NCI-H526 treated with DMSO at 0.1 percent for 48 hours (cell line): ENCODE measurements around the gene RFX4.

Source experiments
- DNase-seq: peaks from one replicate; lab custom pipeline; 2025; lab: John Stamatoyannopoulos, UW

Gene RFX4

GRCh38 chr12:106646472-106646871 lies 63.7 kb downstream of the RFX4 start:
- no peak for DNase-seq

DNA sequence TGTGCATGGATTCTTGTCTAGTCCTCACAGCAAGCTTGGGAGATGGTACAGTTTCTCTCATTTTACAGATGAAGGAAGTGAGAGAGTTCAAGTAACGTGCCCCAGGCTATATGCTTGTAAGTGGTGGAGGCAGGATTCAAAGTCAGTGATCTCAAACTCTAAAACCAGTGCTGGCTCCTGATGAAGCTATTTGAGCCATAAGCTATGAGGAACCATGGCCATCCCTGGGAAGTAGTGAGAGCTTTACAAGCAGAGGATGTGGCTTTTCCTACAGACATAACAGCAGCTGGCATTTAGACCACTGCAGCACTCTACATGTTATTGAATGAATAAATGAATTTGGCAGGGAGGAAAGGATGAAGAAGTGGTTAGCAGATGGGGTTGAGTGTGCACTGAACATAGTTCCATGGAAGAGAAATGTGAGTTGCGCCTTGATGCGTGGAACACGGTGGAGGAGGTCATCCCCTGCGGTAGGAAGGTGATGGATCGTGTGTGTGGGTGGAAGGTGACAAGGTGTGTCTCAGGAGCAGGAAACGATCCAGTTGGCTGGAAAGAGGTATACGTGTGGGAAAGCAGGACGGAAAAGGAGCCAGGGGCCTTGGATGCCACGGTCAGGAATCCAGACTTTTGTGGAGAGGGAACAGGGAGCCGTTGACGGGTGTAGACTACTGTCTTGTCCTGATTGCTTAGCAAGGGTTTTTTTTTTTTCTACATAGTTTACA lies 65.2 kb downstream of the RFX4 start:
- DNase-seq, result no peak

DNA sequence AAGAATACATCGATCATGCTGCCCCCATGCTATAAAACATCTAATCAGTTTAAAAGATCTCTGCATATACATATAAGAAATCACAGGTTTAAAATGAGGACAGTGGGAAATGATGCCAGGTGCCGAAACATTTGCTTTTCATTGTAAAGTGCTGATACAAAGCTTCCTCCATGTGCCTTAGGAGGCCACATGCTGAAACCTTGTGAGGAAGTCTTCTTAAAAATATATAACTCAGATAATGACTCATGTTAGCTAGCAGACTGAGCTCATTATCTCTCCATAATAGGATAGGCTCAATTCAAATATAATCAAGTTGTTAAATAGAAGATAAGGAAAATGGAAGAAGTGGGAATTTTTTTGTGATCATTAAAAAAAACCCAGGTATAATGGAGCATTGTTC lies 65.9 kb downstream of the RFX4 start:
- no peak for DNase-seq

DNA sequence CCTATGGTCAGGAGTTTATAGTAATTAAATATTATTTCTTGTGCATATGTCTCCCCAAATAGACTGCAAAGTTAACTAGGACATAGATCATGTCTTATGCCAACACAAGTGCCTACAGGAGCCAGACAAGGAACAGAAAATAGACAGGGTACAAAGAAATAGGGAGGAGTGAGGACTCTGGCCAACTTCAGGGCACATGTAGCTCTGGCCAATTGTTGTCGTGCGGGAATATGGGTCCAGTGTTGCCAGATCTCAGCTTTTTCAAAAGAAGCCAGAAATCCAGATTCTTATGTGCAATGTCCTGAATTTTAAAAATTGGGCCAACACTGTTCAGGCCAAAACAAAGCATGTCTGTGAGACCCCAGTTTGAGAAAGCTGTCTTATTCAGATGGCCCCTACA lies 68.7 kb downstream of the RFX4 start:
- no peak for DNase-seq

GRCh38 chr12:106652510-106653015 lies 69.8 kb downstream of the RFX4 start:
- no peak for DNase-seq

DNA sequence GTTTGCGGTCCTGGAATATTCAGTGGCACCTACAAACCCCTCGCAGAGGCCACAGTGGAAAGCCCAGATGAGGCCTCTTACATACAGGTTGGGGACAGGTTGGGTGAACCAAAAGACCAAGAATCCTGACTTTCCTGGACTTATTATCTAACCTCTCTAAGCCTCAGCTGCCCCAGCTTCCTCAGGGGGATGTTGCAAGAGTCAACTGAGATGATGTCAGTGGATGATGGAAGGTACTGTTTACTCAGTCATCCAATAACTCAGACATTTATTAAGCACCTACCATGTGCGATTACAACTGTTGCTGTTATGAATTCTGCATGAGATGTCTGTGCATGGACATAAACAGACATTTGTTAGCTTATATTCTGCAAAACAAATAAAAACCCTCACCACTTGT lies 72.8 kb downstream of the RFX4 start:
- DNase-seq, result no peak

- no peak for DNase-seq
Observed at GRCh38 chr12:106657488-106657887, 74.7 kb downstream of the RFX4 start.

GRCh38 chr12:106663385-106663784 lies 80.6 kb downstream of the RFX4 start:
- no peak for DNase-seq

DNA sequence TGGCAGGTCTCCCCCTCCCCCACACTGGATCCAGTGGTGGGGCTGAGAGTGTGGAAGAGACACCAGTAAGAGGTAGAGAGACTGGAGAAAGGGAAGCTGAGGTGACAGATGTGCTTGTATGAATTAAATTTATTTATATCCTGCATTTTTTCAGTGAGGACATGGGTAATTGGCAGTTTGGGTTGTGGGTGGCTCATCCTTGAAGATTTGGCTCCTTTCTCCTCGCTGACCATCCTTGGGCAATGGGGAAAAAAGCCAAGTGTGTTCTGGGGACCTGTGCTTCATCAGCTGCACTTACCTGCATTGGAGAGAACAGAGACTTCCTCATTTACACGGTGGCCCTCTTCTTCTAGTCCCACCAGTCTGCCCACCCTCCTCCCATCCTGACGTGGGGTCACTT lies 86.4 kb downstream of the RFX4 start:
- no peak for DNase-seq

GRCh38 chr12:106670131-106670530 lies 87.3 kb downstream of the RFX4 start:
- no peak for DNase-seq

DNA sequence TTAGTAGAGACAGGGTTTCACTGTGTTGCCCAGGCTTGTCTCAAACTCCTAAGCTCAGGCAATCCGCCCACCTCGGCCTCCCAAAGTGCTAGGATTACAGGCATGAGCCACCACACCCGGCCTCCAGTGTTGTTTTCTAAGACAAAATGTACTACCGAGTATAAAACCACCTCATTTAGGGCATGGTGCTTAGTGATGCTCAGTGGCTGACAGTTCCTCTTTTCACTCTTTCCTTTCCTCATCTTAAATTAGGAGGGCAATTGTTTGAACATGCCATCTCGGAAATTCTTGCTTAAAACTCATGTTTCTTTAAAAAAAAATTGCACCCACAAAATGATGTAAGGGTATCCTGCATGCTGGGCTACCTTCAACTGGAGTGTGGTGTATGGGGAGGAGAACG lies 89.0 kb downstream of the RFX4 start:
- DNase-seq, result no peak

- DNase-seq, result no peak
Observed at GRCh38 chr12:106672314-106673025, 89.7 kb downstream of the RFX4 start.

- DNase-seq, result no peak
Observed at GRCh38 chr12:106673141-106673540, 90.3 kb downstream of the RFX4 start.

GRCh38 chr12:106675651-106676435 lies 93.0 kb downstream of the RFX4 start:
- no peak for DNase-seq

- no peak for DNase-seq
Observed at GRCh38 chr12:106679574-106679973, 96.8 kb downstream of the RFX4 start.

GRCh38 chr12:106680280-106680679 lies 97.5 kb downstream of the RFX4 start:
- no peak for DNase-seq

DNA sequence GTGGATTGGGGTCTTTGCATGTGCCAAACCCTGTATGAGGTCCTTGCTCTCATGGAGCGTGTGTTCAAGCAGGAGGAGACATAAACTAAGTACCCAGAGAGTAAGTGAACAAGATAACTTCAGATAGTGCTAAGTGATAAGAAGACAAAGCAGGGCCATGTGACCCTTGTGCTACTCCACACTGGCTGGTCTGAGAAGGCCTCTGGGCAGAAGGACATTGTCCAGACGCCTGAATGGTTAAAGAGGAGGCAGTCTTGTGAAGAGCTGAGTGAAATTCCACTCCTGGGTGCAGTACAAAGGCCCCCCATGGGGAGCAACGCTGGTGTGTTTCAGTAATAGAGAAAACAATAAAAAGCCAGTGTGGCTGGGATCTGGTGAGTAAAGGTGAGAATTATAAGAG lies 98.4 kb downstream of the RFX4 start:
- no peak for DNase-seq

- no peak for DNase-seq
Observed at GRCh38 chr12:106682594-106683234, 99.9 kb downstream of the RFX4 start.

- DNase-seq, result no peak
Observed at GRCh38 chr12:106684497-106684896, 101.7 kb downstream of the RFX4 start.

- no peak for DNase-seq
Observed at GRCh38 chr12:106685381-106685780, 102.6 kb downstream of the RFX4 start.

DNA sequence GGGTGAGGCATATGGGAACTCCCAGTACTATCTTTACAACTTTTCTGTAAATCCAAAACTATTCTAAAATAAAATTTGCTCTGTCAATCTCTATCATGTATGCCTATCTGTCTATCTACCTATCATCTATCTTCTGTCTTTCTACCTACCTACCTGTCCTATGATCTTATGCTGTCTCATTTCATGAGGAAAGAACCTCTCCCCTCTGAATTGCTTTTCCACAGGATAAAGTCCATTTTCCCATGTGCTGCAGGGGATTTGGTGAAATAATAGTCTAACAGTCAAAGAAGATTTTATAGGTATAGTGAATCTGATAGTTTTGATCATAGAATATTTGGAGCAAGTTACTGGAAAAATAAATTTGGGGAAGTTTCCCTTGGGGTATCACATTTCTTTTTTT lies 104.9 kb downstream of the RFX4 start:
- DNase-seq, result no peak

- DNase-seq, result no peak
Observed at GRCh38 chr12:106690569-106691305, 107.9 kb downstream of the RFX4 start.
